ENCODE measurements around the gene PIK3CB.
"Not testable (repeated sequence)": the region's sequence is repeated elsewhere in the genome, so short reads cannot be mapped to it uniquely, and the experiment has no call there.

The PIK3CB gene

DNA sequence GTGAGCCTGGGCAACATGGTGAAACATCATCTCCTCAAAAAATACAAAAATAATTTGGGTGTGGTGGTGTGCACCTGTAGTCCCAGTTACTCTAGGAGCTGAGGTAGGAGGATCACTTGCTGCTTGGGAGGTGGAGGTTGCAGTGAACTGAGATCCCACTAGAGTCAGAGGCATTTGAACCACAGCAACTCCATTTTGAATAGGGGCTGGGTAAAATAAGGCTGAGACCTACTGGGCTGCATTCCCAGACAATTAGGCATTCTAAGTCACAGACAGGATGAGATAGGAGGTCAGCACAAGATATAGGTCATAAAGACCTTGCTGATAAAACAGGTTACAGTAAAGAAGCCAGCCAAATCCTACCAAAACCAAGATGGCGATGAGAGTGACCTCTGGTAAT is 12.1 kb upstream of the PIK3CB start:
- DNase-seq (ENCODE audit: low spot score), result not testable (repeated sequence)

DNA sequence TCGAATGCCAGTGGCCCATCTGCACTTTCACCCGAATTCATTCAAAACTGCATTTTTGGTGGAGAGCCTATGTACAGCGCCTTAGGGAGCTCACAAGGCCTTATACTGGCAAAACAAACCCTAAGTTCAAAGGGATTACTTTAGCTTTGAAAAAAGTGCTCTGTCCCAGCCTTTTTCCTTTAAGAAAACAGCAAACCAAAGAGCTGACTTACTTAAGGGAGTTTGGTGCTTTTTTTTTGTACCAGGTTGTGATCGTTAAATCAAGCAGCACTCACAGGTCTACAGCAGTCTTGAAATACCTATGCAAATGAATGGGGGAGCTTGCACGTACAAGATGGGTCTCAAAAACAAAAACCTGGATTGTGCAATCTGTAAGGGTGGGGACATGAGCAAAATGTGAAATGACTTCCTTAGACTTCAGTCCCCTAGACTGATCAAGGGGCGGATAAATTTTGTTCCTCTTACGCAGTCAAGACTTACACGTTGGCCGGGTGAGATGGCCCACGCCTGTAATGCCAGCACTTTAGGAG is 11.6 kb upstream of the PIK3CB start:
- no peak for DNase-seq (ENCODE audit: low spot score)

DNA sequence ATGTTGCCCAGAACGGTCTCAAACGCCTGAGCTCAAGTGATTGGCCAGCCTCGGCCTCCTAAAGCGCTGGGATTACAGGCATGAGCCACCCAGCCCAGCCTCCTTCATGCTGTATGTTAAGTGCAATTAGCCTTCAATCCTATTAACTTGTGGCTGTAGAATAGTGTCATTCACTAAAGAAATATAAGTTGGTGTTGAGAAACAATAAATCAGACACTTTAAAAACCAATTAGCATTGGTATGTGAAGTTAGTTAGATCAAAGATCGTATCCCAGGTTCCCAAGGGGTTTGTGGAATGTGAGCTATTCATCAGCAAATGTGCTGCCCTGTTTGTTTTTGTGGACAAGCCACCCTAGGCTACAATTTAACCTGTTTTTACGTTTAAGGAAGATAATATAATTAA is 11.0 kb upstream of the PIK3CB start:
- no peak for DNase-seq (ENCODE audit: low spot score)

DNA sequence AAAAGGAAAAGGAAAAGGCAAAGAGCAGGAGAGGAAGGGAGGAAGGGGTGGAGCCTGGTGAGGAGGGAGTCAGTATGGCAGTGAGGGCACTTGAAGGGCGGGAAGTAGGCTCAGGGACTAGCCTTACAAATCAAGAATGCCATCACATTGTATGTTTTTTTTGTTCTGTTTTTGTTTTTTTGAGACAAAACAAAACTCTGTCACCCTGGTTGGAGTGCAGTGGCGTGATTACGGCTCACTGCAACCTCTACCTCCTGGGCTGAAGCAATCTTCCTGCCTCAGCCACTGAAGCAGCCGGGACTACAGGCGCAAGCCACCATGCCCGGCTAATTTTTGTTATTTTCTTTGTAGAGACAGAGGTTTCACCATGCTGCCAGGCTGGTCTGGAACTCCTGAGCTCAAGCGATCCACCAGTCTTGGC is 10.5 kb upstream of the PIK3CB start:
- DNase-seq (ENCODE audit: low spot score), result no peak

DNA sequence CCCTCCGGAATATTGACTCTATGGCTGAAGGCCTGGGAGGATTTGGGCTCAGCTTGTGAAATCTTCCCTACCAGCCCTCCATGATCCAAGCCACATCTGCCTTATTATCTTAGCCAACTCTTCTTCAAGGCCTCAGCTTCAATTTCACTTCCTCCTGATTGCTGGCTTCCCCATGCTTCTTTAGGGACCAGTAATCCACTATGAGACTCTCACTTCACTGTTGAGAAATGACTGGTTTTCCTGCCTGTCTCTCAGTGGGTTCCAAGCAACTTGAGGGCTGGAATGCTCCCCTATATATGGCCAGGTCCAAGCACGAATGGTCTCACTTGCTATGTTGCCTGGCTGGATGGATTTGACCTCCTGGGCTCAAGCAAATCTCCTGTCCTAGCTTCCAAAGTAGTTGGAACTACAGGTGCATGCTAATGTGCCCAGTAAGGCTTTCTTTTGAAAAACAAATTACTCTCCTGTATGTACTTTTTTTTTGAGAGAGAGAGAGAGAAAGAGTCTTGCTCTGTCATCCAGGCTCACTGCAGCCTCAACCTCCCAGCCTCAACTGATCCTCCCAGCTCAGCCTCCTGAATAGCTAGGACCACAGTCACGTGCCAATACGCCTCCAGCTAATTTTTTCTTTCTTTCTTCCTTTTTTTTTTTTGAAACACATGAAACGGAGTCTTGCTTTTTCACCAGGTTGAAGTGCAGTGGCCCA is 7.9 kb upstream of the PIK3CB start:
- DNase-seq (ENCODE audit: low spot score), result no peak

DNA sequence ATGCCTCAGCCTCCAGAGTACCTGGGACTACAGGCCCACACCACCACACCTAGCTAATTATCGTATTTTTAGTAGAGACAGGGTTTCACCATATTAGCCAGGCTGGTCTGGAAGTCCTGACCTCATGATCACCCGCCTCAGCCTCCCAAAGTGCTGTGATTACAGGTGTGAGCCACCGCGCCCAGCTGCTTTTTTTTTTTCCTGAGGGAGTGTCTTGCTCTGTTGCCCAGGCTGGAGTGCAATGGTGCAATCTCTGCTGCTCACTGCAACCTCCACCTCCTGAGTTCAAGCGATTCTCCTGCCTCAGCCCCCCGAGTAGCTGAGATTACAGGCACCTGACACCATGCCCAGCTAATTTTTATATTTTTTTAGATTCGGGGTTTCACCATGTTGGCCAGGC is 3.7 kb upstream of the PIK3CB start:
- not testable (repeated sequence) for DNase-seq (ENCODE audit: low spot score)

DNA sequence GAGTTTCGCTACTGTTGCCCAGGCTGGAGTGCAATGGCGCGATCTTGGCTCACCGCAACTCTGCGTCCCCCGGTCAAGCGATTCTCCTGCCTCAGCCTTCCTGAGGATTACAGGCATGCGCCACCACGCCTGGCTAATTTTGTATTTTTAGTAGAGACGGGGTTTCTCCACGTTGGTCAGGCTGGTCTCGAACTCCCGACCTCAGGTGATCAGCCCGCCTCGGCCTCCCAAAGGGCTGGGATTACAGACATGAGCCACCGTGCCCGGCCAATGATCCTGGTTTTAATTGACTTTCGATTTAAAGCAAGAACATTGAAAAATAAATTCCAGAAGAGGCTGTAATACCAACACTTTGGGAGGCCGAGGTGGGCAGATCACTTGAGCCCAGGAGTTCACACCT is 1.1 kb upstream of the PIK3CB start:
- DNase-seq (ENCODE audit: low spot score), result not testable (repeated sequence)

DNA sequence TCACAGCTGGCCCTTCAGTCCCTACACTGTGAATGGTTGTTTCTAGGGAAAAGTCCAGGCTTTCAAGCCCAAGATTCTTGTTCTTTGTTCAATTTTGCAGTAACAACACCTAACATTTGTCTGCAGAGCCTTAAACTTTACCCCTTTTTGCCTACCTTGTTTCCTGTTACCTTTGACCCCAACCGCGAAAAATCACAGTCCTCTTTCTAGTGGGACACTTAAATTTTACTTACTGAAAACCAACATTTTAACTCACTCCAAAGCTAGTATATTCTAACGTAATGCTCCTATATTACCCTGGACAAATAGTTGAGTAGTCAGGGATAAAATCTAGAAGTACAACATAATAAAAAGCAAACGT is 649 bp upstream of the PIK3CB start:
- DNase-seq (ENCODE audit: low spot score), result no peak

DNA sequence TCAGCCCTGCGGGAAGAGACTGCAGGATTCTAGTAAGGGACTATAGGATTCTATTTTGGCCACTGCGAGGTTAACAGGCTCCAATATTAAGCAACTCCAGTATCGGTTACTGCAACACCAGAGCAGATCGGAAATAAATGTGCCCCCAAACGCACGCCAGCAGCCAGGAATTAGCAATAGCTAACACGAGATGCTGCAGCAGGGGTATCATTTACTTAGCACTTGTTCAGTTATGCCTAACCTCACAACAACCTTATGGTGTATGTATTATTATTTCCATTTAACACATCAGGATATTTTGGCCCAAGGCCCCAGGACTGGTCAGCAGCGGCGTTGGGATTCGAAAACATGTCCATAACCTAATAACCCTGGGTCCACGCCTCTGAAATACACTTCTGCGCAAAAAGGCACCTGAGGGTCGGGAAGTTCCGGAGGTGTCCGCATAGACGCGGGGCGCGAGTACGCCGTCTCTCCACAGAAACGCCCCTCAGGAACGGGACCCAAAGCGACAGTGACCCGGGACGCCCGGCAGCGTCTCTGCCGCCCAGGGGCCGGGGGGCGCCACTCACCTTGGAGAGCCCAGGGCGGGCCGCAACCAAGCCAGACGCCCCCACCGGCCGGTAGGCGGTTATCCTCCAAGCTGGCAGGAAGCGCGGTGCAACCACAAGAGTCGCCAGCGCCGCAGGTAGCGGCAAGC is 681 bp downstream of the PIK3CB start:
- no peak for DNase-seq (ENCODE audit: low spot score)

DNA sequence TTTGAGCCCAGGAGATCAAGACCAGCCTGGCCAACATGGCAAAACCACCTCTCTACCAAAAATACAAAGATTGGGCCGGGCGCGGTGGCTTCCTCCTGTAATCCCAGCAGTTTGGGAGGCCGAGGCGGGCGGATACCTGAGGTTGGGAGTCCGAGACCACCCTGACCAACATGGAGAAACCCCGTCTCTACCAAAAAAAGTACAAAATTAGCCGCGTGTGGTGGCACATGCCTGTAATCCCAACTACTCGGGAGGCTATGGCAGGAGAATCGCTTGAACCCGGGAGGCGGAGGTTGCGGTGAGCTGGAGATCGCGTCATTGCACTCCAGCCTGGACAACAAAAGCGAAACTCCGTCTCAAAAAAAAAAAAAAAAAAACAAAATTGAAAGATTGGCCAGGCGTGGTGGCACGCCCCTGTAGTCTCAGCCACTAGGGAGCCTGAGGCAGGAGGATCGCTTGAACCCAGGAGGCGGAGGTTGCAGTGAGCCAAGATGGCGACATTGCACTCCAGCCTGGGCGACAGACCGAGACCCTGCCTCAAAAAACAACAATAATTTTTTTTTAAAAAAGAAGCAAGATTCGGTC is 2.2 kb downstream of the PIK3CB start:
- not testable (repeated sequence) for DNase-seq (ENCODE audit: low spot score)

DNA sequence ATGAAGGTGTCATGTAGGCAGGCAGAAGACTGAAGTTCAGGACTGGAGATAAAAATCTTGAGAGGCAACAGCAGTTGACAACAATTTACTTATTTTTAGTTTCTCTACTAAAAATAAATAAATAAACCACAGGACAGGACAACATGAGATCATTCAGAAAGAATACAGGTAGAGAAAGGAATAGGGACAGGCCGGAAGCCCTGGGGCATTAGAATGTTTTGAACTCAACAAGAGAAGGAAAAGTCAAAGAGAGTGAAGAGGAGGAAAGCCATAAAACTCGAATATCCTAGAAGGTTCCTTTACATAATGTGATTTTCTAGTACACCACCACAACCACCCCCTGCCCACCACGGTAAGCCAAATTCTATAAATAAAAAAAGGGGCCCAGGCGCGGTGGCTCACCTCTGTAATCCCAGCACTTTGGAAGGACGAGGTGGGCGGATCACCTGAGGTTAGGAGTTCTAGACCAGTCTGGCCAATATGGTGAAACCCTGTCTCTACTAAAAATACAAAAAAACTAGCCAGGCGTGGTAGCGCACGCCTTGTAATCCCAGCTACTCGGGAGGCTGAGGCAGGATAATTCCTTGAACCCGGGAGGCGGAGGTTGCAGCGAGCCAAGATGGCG is 4.7 kb downstream of the PIK3CB start:
- no peak for DNase-seq (ENCODE audit: low spot score)

DNA sequence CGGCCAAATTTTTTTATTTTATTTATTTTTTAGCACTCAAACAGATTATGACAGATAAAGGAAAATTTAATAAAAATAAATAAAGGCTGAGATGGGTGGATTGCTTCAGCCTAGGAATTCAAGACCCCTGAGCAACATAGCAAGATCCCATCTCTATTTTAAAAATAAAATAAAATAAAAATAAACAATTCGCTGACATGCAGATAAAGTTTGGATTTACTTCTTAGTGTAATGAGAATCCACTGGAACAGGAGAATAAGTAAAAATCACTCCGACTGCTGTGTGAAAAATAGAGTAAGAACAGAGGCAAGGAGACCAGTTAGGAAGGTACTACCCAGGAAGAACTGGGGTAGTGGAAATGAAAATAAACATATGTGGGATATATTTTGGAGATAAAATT is 5.6 kb downstream of the PIK3CB start:
- no peak for DNase-seq (ENCODE audit: low spot score)

DNA sequence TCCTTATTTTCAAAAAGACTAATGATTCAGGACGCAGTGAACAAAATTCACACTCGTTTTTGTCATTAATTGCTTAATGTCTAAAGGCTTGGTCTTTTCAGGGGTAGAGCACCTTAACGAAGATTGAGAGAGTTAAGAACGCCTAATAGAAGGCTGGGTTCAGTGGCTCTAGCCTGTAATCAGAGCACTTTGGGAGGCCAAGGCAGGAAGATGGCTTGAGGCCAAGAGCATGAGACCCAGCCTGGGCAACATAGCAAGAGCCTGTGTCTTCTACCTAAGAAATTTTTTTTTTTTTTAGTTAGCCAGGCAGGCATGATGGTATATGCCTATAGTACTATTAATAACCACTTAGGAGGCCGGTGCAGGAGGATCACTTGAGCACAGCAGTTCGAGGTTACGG is 7.5 kb downstream of the PIK3CB start:
- DNase-seq (ENCODE audit: low spot score), result no peak

DNA sequence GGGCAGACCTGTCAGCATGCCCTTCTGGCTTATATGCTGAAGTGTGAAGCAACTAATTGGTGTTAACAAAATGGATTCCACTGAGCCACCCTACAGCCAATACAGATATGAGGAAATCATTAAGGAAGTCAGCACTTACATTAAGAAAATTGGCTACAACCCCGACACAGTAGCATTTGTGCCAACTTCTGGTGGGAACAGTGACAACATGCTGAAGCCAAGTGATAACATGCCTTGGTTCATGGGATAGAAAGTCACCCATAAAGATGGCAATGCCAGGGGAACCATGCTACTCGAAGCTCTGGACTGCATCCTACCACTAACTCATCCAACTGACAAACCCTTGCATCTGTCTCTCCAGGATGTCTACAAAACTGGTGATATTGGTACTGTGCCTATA is 9.4 kb downstream of the PIK3CB start:
- no peak for DNase-seq (ENCODE audit: low spot score)

DNA sequence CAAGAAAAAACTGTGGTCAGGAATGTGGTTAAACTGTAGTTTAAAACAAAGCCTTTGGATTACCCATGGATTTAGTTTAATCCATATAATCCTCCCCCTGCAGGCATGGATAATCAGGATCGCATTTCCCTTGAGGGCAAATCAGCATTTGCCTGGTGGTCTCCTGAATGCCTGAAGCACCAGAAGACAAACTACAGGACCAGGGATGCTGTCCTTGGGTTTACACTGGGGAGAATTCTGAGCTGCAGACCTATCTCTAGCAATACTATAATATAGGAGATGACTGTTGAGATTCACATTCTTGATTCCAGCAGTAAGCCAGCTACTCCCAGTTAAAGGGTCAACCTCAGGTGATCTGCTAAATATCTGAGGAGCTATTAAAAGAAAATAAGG is 10.6 kb downstream of the PIK3CB start:
- DNase-seq (ENCODE audit: low spot score), result no peak

DNA sequence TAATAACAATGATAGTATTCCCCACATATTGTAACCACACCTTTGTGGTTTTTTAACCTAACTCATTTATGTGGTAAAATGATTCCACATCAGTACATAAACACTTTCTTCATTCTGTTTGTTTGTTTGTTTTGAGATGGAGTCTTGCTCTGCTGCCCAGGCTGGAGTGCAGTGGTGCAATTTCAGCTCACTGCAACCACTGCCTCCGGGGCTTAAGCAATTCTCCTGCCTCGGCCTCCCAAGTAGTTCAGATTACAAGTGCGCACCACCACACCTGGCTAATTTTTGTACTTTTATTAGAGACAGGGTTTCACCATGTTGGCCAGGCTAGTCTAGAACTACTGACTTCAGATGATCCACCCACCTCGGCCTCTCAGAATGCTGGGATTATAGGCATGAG is 14.3 kb downstream of the PIK3CB start:
- not testable (repeated sequence) for DNase-seq (ENCODE audit: low spot score)

DNA sequence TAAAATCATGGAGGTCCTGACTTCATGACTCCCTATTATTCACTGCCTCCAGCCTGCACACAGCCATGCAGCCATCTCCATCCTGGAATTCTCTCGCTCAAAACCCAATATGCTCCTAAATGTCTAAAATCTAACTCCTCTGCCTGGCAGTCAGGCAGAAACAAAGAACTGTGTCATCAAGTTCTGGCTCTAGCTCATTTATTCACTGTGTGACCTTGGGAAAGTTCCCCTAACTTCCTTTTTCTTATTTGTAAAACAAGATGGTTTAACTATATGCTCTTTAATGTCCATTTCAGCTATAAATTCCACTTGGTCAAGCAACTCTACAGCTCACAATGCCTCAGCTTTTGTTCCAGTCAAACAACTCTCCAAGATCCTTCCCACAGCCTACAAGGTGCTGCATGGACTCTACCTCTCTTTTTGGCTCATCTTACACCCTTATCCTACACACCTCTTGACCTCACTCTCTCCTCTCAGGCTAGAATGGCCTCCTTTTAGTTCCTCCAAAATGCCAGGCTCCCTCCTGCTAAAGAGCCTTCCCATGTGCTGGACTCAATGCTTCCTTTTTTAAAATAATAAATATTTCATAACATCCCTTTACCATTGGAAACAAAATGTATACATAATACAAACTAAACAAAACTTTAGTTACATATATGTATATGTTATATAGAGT is 16.4 kb downstream of the PIK3CB start:
- DNase-seq (ENCODE audit: low spot score), result no peak

DNA sequence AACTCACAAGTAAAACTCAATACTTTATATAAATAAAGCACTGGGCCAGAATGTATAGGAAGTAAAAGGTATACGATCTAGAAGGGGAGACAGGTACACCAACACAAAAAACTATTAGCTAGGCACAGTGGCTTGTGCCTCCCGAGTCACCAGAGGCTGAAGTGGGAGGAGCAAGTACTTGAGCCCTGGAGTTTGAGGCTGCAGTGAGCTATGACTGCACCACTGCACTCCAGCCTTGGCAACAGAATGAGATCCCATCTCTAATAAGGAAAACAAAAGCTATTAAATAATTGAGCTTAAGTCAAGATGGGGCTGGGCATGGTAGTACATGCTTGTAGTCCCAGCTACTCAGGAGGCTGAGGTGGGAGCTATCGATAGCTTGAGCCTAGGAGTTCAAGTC is 17.0 kb downstream of the PIK3CB start:
- DNase-seq (ENCODE audit: low spot score), result no peak

DNA sequence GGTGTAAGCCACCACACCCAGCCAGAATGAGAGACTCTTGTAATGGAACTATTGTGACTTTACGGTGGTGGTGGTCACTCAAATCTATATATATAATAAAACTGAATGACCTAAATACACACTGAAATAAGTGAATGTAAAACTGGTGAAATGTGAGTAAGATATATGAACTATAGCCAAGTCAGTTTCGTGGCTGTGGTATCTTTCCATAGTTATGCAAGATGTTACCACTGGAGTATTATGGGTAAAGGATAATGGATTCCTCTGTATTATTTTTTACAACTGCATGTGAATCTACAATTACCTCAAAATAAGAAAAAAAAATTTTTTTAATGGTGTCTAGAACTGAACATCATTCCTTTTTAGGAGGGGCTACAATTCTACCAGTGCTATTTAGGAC is 21.9 kb downstream of the PIK3CB start:
- peak; percentile 2 for DNase-seq (ENCODE audit: low spot score)

DNA sequence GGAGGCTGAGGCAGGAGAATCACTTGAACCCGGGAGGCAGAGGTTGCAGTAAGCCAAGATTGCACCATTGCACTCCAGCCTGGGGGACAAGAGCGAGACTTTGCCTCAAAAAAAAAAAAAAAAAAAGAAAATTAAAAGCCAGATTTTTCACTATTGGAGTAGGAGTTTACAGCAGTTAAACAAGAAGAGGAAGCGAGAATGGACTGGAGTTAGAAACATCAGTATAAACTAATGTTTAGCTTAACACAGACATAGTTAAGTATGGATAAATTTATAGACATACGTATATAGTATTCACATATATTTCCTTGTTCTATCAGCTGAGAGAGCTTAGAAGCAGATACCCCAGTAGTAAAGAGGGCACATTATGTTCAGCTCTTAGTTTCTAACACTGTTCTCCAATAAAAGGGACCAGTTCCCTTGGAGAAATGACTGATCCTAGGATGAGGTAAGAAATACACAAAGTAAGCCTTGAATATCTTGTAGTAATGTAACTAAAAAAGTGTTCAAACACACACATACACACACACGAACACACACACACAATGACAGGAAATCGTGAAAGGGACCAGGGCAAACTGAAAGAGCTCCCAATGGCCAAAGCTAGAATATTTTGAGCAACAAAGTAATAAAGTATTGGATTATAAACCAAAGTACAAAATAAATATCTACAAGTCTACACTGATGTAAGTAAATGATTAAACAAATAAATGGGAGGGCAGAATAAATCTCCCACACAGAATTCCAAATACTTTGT is 25.1 kb downstream of the PIK3CB start:
- DNase-seq (ENCODE audit: low spot score), result no peak

DNA sequence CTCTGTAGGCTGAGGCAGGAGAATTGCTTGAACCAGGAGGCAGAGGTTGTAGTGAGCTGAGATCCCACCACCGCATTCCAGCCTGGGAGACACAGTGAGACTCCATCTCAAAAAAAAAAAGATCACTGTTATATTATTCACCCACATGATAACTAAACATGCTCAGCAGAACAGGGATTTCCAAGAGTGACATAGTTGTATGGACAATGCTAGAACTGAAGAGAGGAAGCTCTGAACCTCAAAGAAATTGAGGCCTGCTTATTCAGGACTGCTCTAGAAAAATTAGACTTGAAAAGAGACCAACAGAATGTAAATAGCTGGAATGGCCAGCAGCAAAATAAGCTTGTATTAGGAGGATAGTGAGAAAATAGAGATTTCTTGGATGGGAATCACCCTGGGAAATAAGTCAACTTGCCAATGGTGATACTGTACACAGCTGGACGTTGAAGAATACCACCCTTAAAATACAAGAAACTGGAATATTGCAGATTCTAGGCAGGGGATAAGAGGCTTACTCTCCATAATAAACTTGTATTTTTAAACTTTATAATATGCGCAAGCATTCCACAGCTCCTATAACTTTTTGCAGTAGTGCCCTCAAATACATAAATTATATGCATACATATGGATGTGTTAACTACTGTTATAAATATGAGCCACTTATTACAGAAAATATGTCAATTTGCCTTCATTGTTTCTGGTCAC is 28.2 kb downstream of the PIK3CB start:
- no peak for DNase-seq (ENCODE audit: low spot score)
